Upper lobe of left lung (tissue), 6 donors: ENCODE results near the gene OSTM1. TPM values are rescaled to one million over a fixed set of nuclear protein-coding genes. Genes with fewer than 3 reads are reported as not detected.
"Not testable (repeated sequence)": the region's sequence is repeated elsewhere in the genome, so short reads cannot be mapped to it uniquely, and the experiment has no call there.

Source experiments
- ATAC-seq, 2 donors: fragments of 200-7000 bp; cut with Tn5 transposase; one replicate each; pipeline ENCODE4 v1.9.1; 2022; ENCODE audit warnings: mild to moderate bottlenecking in 2 of 2, moderate library complexity in 2 of 2; ENCODE audit not compliant: low FRiP score in 2 of 2
- DNase-seq, 2 donors: peaks; one replicate each; pipeline ENCODE4 v3.0.0-alpha.2; 2019 to 2020
- H3K27ac ChIP-seq, 4 donors: fragments of 200-600 bp; sonication (generic); one replicate each; pipeline ENCODE4 v1.5.1; 2016 to 2019
- H3K27me3 ChIP-seq, 4 donors: fragments of 200-600 bp; sonication (generic); one replicate each; pipeline ENCODE4 v1.5.1; 2017 to 2019
- H3K36me3 ChIP-seq, 4 donors: fragments of 200-600 bp; sonication (generic); one replicate each; pipeline ENCODE4 v1.5.1; 2016 to 2019
- H3K4me1 ChIP-seq, 4 donors: fragments of 200-600 bp; sonication (generic); one replicate each; pipeline ENCODE4 v1.5.1; 2018 to 2019
- H3K4me3 ChIP-seq, 4 donors: fragments of 200-600 bp; sonication (generic); one replicate each; pipeline ENCODE4 v1.5.1; 2017 to 2019; ENCODE audit warnings: mild to moderate bottlenecking in 2 of 4, moderate library complexity in 1 of 4
- H3K9me3 ChIP-seq, 4 donors: fragments of 200-600 bp; sonication (generic); one replicate each; pipeline ENCODE4 v1.5.1; 2018 to 2019
- CTCF ChIP-seq, 6 experiments: fragments of 450-650 bp in 4 of 6; fragments of 200-600 bp in 2 of 6; sonication (generic) in 2 of 6; IDR thresholded peaks; one replicate each; pipeline ENCODE4 v1.5.1; 2016 to 2019; ENCODE audit warnings: antibody characterized with exemption in 6 of 6
- EP300 ChIP-seq, 4 donors: sonication (generic); formaldehyde crosslinking; IDR thresholded peaks; one replicate each; pipeline ENCODE4 v1.5.1; 2017; ENCODE audit warnings: antibody characterized with exemption in 4 of 4, control low read depth in 2 of 4
- POLR2A ChIP-seq, 4 donors: fragments of 450-650 bp; IDR thresholded peaks; one replicate each; pipeline ENCODE4 v1.5.1; 2016 to 2017; ENCODE audit warnings: antibody characterized with exemption in 4 of 4, mild to moderate bottlenecking in 2 of 4
- POLR2AphosphoS5 ChIP-seq, 2 donors: sonication (generic); formaldehyde crosslinking; IDR thresholded peaks; one replicate each; pipeline ENCODE4 v1.5.1; 2017; ENCODE audit warnings: antibody characterized with exemption in 2 of 2
- WGBS, 2 donors: methylation state at CpG; one replicate each; pipeline ENCODE4 v1.1.5; 2017 to 2018; 5-methylcytosine and 5-hydroxymethylcytosine counted together
- total RNA-seq, 6 donors: library from RNA; depleted of rRNA in 4 of 6; stranded (reverse); fragments of >200 nt in 4 of 6; gene quantifications; one replicate each; pipeline versions ENCODE4 v1.1.0 to v1.2.1, GENCODE V29; 2016 to 2021
- donor health status: DM: no; HTN: no; CAD: no; lungs with moderate emphysema.
- donor health status: DM: no; HTN: yes; CAD: no; lungs with severe emphysema.

Gene OSTM1
- total RNA-seq, 6 donors from 2014 or later = 13.6 to 90.9 (median 49.9) TPM

- no peaks in the 10 kb centered on the region for H3K27me3 ChIP-seq
- H3K9me3 ChIP-seq = no peaks in the 10 kb centered on the region
- no peaks in the 10 kb centered on the region for H3K36me3 ChIP-seq
- WGBS, 2 donors = 90 to 94% methylated on average over 6 of the region's 6 CpGs
- H3K27ac ChIP-seq = no peak overlapping the region
- DNase-seq (no peak), ATAC-seq (no peak)
- no peak overlapping the region for H3K4me3 ChIP-seq
- no peak for TF ChIP-seq POLR2AphosphoS5 (IDR thresholded peaks at IDR 0.05)
- no peak for TF ChIP-seq EP300 (IDR thresholded peaks at IDR 0.05)
- no peak for TF ChIP-seq POLR2A (IDR thresholded peaks at IDR 0.05)
- TF ChIP-seq CTCF (IDR thresholded peaks at IDR 0.05) = no peak
- H3K4me1 ChIP-seq = no peaks in the 10 kb centered on the region
Measured at GRCh38 chr6:108024427-108025073, 50.0 kb downstream of the OSTM1 start.

GRCh38 chr6:108020472-108021116, 53.9 kb downstream of the OSTM1 start:
- DNase-seq = no peak
- Histone ChIP-seq H3K27me3 (no peaks in the 10 kb centered on the region), H3K4me3 (no peak overlapping the region), H3K36me3 (no peaks in the 10 kb centered on the region), H3K4me1 (no peaks in the 10 kb centered on the region), H3K27ac (no peak overlapping the region), H3K9me3 (no peaks in the 10 kb centered on the region)
- no peak for ATAC-seq
- 90 to 92% methylated on average over 6 of the region's 6 CpGs for WGBS, 2 donors
- TF ChIP-seq POLR2AphosphoS5 (IDR thresholded peaks at IDR 0.05) = no peak
- no peak for TF ChIP-seq EP300 (IDR thresholded peaks at IDR 0.05)
- no peak for TF ChIP-seq POLR2A (IDR thresholded peaks at IDR 0.05)
- no peak for TF ChIP-seq CTCF (IDR thresholded peaks at IDR 0.05)

GRCh38 chr6:108016283-108016682, 58.3 kb downstream of the OSTM1 start:
- 88 to 91% methylated on average over 6 of the region's 6 CpGs for WGBS, 2 donors
- not testable (repeated sequence) for H3K27me3 ChIP-seq, H3K4me1 ChIP-seq, DNase-seq, H3K9me3 ChIP-seq, H3K36me3 ChIP-seq, ATAC-seq, H3K4me3 ChIP-seq, H3K27ac ChIP-seq

- Histone ChIP-seq H3K36me3 (no peaks in the 10 kb centered on the region), H3K9me3 (peaks cover 0 to 10% (median 9%) of the 10 kb centered on the region in 4 donors), H3K27ac (no peak overlapping the region), H3K4me1 (no peaks in the 10 kb centered on the region), H3K4me3 (no peak overlapping the region), H3K27me3 (no peaks in the 10 kb centered on the region)
- no peak for DNase-seq
- WGBS, 2 donors = 76% methylated on average over 6 of the region's 6 CpGs
- no peak for ATAC-seq
- TF ChIP-seq POLR2A (IDR thresholded peaks at IDR 0.05) = no peak
- TF ChIP-seq POLR2AphosphoS5 (IDR thresholded peaks at IDR 0.05) = no peak
- no peak for TF ChIP-seq CTCF (IDR thresholded peaks at IDR 0.05)
- no peak for TF ChIP-seq EP300 (IDR thresholded peaks at IDR 0.05)
Measured at GRCh38 chr6:108013787-108014439, 60.6 kb downstream of the OSTM1 start.

GRCh38 chr6:108009894-108010293, 64.6 kb downstream of the OSTM1 start:
- no peak overlapping the region for H3K27ac ChIP-seq
- no peak overlapping the region for H3K4me3 ChIP-seq
- no peaks in the 10 kb centered on the region for H3K4me1 ChIP-seq
- ATAC-seq (no peak), DNase-seq (no peak)
- no peaks in the 10 kb centered on the region for H3K36me3 ChIP-seq
- H3K27me3 ChIP-seq = no peaks in the 10 kb centered on the region
- peaks cover 0 to 16% (median 12%) of the 10 kb centered on the region in 4 donors for H3K9me3 ChIP-seq
- TF ChIP-seq EP300 (IDR thresholded peaks at IDR 0.05) (no peak), CTCF (IDR thresholded peaks at IDR 0.05) (no peak), POLR2AphosphoS5 (IDR thresholded peaks at IDR 0.05) (no peak), POLR2A (IDR thresholded peaks at IDR 0.05) (no peak)

- H3K27me3 ChIP-seq, H3K36me3 ChIP-seq, H3K4me3 ChIP-seq, DNase-seq, ATAC-seq, H3K27ac ChIP-seq, H3K4me1 ChIP-seq: not testable (repeated sequence)
- H3K9me3 ChIP-seq = peaks cover 0 to 16% (median 12%) of the 10 kb centered on the region in 4 donors
- 84 to 95% methylated on average over 1 of the region's 1 CpG for WGBS, 2 donors
Measured at GRCh38 chr6:108009258-108009657, 65.3 kb downstream of the OSTM1 start.
